Fibroblast of lung (primary cell): ENCODE data around the gene TRIL. TPM values are rescaled to one million over a fixed set of nuclear protein-coding genes. Genes with fewer than 3 reads are reported as not detected.

Source experiments
- DNase-seq, 2 donors: peaks; one replicate each; pipeline versions ENCODE4 v3.0.0 to v3.0.0-alpha.2; 2010; ENCODE audit warnings: low read depth in 2 of 2
- H2AFZ ChIP-seq: 2 replicates; pipeline ENCODE4 v1.5.1; 2012; ENCODE audit warnings: low read length, control low read depth, inconsistent platforms
- H3K27ac ChIP-seq: 2 replicates; pipeline ENCODE4 v1.5.1; 2011; ENCODE audit warnings: low read length, control low read depth; ENCODE audit not compliant: insufficient read depth
- H3K27me3 ChIP-seq: 2 replicates; pipeline ENCODE4 v1.5.1; 2011; ENCODE audit warnings: mild to moderate bottlenecking, low read length; ENCODE audit not compliant: control insufficient read depth, insufficient read depth
- H3K36me3 ChIP-seq: 2 replicates; pipeline ENCODE4 v1.5.1; 2011; ENCODE audit warnings: low read length; ENCODE audit not compliant: control insufficient read depth, insufficient read depth
- H3K4me1 ChIP-seq: 2 replicates; pipeline ENCODE4 v1.5.1; 2011; ENCODE audit warnings: low read length; ENCODE audit not compliant: control insufficient read depth, insufficient read depth; ENCODE audit errors: extremely low read depth
- H3K4me2 ChIP-seq: 2 replicates; pipeline ENCODE4 v1.5.1; 2011; ENCODE audit warnings: low read length, control low read depth; ENCODE audit not compliant: insufficient read depth; ENCODE audit errors: extremely low read depth
- H3K4me3 ChIP-seq, 4 experiments: fragments of 200-600 bp in 1 of 4; sonication (generic) in 1 of 4; replicated peaks in 1 of 4; 2 replicates each; pipeline ENCODE4 v1.5.1; 2011 to 2016; ENCODE audit warnings: low read length in 4 of 4, low read depth in 3 of 4, mild to moderate bottlenecking in 3 of 4, control low read depth in 2 of 4, inconsistent platforms in 1 of 4, mixed read lengths in 1 of 4; ENCODE audit not compliant: insufficient read depth in 1 of 4; ENCODE audit errors: control extremely low read depth in 1 of 4
- H3K79me2 ChIP-seq: 2 replicates; pipeline ENCODE4 v1.5.1; 2012; ENCODE audit warnings: mild to moderate bottlenecking, low read length, inconsistent platforms; ENCODE audit not compliant: control insufficient read depth, insufficient read depth
- H3K9ac ChIP-seq: 2 replicates; pipeline ENCODE4 v1.5.1; 2011; ENCODE audit warnings: mild to moderate bottlenecking, low read length, control low read depth; ENCODE audit not compliant: insufficient read depth
- H3K9me3 ChIP-seq: 2 replicates; pipeline ENCODE4 v1.5.1; 2012; ENCODE audit warnings: low read depth, low read length; ENCODE audit not compliant: control insufficient read depth, insufficient read depth
- H4K20me1 ChIP-seq: 2 replicates; pipeline ENCODE4 v1.5.1; 2011; ENCODE audit warnings: low read length; ENCODE audit not compliant: control insufficient read depth, insufficient read depth; ENCODE audit errors: extremely low read depth
- EZH2 ChIP-seq: IDR thresholded peaks from 2 replicates; pipeline ENCODE4 v1.5.1; 2012; ENCODE audit warnings: low read length, control low read depth, mild to moderate bottlenecking; ENCODE audit errors: missing control alignments
- polyA plus RNA-seq, 2 donors: library from polyadenylated mRNA; depleted of rRNA in 1 of 2; stranded (reverse) in 1 of 2; unstranded in 1 of 2; fragments of >200 nt; gene quantifications; 2 replicates each; pipeline ENCODE4 v1.2.1, GENCODE V29; 2011 to 2012; ENCODE audit warnings: missing spikeins in 1 of 2
- total RNA-seq: library from RNA; depleted of rRNA; stranded (reverse); fragments of >200 nt; gene quantifications from 2 replicates; pipeline ENCODE4 v1.2.1, GENCODE V29; 2014
- TF ChIP-seq, protein P1 (sequence below), 2 donors: IDR thresholded peaks in 1 of 2; conservative IDR thresholded peaks in 1 of 2; 1 replicate in 1 of 2; 2 replicates in 1 of 2; pipeline ENCODE4 v1.5.1; 2011 to 2012; ENCODE audit warnings: low read length in 2 of 2, control low read depth in 1 of 2, inconsistent platforms in 1 of 2, low read depth in 1 of 2, mild to moderate bottlenecking in 1 of 2

Gene TRIL
- total and polyA plus RNA-seq, 2 donors (not counting 1 experiment from before 2014, with no cell fraction given): 0.10 to 0.17 TPM

DNA sequence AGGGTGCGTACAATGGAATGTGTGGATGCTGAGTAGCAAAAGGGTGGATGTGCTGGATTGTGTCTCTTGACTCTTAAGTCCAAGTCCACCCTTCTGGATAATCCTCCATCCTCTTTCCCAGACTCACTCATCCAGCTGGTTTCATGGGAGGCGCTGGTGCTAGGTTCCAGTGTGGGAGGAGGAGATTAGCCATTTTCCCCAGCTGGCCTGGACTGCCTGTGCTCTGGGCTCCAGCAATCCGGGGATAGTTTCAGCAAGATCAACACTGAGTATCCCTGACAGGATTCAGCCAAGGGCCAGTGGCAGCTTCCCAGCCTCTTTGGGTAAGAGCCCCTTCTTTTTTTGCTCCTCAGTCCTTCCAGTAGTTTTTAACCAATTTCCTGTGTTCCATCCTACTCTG is 21.6 kb upstream of the TRIL start:
- Histone ChIP-seq H3K9me3 (no peaks in the 10 kb centered on the region), H3K27me3 (no peaks in the 10 kb centered on the region), H3K4me1 (peaks cover under 1% of the 10 kb centered on the region), H3K9ac (no peak overlapping the region), H2AFZ (no peak overlapping the region), H4K20me1 (no peaks in the 10 kb centered on the region), H3K27ac (no peak overlapping the region), H3K4me2 (no peak overlapping the region), H3K4me3 (no peak overlapping the region), H3K36me3 (no peaks in the 10 kb centered on the region), H3K79me2 (no peaks in the 10 kb centered on the region)
- TF ChIP-seq, protein P1, sequence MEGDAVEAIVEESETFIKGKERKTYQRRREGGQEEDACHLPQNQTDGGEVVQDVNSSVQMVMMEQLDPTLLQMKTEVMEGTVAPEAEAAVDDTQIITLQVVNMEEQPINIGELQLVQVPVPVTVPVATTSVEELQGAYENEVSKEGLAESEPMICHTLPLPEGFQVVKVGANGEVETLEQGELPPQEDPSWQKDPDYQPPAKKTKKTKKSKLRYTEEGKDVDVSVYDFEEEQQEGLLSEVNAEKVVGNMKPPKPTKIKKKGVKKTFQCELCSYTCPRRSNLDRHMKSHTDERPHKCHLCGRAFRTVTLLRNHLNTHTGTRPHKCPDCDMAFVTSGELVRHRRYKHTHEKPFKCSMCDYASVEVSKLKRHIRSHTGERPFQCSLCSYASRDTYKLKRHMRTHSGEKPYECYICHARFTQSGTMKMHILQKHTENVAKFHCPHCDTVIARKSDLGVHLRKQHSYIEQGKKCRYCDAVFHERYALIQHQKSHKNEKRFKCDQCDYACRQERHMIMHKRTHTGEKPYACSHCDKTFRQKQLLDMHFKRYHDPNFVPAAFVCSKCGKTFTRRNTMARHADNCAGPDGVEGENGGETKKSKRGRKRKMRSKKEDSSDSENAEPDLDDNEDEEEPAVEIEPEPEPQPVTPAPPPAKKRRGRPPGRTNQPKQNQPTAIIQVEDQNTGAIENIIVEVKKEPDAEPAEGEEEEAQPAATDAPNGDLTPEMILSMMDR (conservative IDR thresholded peaks at IDR 0.05 in 1 of 2, IDR thresholded peaks at IDR 0.05 in 1 of 2; ENCODE audit: low read depth in 1 of 2, low read length in 2 of 2): no peak
- no peak for TF ChIP-seq EZH2
- no peak for DNase-seq

DNA sequence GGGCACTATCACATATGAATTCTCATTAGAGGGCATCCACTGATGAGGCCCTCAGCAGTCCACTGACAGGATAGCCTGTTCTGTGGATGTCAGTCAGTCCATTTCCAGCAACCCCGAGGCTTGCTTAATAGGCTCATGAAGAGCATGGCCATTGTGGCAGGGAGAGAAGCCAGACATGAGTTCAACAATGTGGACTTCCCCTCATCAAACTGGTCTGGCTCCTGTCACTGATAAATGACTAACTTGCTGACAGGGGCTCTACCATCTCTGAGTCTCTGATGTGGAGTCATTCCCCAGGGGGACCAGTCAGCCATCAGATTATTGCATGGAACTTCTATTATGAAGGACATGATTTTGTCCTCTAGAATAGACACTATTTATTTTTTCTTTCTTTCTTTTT is 19.8 kb upstream of the TRIL start:
- no peak for DNase-seq
- Histone ChIP-seq H3K4me3 (no peak overlapping the region), H3K27ac (no peak overlapping the region), H3K9me3 (no peaks in the 10 kb centered on the region), H3K4me1 (no peaks in the 10 kb centered on the region), H3K9ac (no peak overlapping the region), H3K27me3 (no peaks in the 10 kb centered on the region), H2AFZ (no peak overlapping the region), H3K4me2 (no peak overlapping the region), H3K79me2 (no peaks in the 10 kb centered on the region), H4K20me1 (no peaks in the 10 kb centered on the region), H3K36me3 (no peaks in the 10 kb centered on the region)
- TF ChIP-seq, protein P1 (conservative IDR thresholded peaks at IDR 0.05 in 1 of 2, IDR thresholded peaks at IDR 0.05 in 1 of 2; ENCODE audit: low read depth in 1 of 2, low read length in 2 of 2): no peak
- TF ChIP-seq EZH2: no peak

DNA sequence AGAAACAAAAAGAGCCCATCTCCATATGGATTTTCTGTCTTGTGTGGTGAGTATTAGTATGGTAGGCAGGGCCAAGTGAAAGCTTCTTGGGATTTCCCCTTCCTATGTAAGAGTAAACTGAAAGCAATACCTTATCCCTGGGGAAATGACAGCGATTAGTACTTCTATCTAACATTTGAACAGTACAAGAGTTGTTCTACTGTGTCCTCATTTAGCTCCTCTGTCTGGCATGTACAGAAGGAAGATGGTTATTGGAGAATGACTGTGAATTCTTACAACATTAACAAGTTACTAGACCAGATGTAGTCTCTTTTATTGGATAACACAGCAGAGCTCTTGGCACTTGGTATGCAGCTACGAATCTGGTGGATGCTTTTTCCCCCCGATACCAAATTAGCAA is 17.9 kb upstream of the TRIL start:
- DNase-seq: no peak
- Histone ChIP-seq H3K4me3 (no peak overlapping the region), H2AFZ (no peak overlapping the region), H3K36me3 (no peaks in the 10 kb centered on the region), H3K27ac (no peak overlapping the region), H3K4me2 (no peak overlapping the region), H3K9me3 (no peaks in the 10 kb centered on the region), H3K9ac (no peak overlapping the region), H3K27me3 (no peaks in the 10 kb centered on the region), H3K79me2 (no peaks in the 10 kb centered on the region), H4K20me1 (no peaks in the 10 kb centered on the region), H3K4me1 (no peaks in the 10 kb centered on the region)
- TF ChIP-seq EZH2: no peak
- TF ChIP-seq, protein P1 (conservative IDR thresholded peaks at IDR 0.05 in 1 of 2, IDR thresholded peaks at IDR 0.05 in 1 of 2; ENCODE audit: low read depth in 1 of 2, low read length in 2 of 2): no peak
